ENCODE measurements around the gene MT3. TPM values are rescaled to one million over a fixed set of nuclear protein-coding genes. Genes with fewer than 3 reads are reported as not detected.
"Not testable (repeated sequence)": the region's sequence is repeated elsewhere in the genome, so short reads cannot be mapped to it uniquely, and the experiment has no call there.

Gene MT3
- polyA plus RNA-seq, 5 donors, result 0.51 TPM; not detected in 4

DNA sequence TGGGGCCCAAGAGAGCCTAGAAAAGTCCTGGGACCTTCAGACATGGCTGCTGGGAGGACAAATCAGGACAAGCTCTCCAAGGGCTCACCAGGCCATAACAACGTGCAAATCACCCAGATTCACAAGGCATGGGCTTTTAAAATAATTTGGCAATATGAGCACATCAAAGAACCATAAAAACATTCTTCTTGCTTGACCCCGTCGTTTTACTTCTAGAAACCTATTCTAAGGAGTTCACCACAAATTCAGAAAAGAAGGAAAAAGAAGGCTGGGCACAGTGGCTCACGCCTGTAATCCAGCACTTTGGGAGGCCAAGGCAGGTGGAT is 12.1 kb upstream of the MT3 start:
- DNase-seq, result no peak

DNA sequence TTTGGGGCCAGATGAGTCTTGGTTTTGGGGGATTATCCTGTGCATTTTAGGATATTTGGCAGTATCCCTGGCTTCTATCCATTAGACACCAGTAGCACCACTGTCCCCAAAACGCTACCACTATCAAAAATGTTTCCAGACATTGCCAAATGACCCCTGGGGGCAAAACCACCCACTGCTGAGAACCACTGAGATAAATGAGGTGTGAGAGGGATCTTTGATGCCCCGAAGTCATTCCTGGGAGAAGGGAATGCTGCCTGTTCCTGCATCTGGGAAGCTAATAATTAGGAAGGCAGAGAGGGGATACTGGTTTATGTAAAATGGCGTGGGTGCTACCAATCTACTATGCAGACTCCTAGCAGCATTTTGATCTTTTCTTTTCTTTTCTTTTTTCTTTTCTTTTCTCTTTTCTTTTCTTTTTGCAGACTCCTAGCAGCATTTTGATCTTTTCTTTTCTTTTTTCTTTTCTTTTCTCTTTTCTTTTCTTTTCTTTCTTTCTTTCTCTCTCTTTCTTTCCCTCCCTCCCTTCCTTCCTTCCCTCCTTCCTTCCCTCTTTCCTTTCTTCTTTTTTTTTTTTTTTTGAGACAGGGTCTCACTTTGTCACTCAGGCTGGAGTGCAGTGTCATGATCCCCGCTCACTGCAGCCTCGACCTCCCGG is 8.8 kb upstream of the MT3 start:
- DNase-seq, result no peak

DNA sequence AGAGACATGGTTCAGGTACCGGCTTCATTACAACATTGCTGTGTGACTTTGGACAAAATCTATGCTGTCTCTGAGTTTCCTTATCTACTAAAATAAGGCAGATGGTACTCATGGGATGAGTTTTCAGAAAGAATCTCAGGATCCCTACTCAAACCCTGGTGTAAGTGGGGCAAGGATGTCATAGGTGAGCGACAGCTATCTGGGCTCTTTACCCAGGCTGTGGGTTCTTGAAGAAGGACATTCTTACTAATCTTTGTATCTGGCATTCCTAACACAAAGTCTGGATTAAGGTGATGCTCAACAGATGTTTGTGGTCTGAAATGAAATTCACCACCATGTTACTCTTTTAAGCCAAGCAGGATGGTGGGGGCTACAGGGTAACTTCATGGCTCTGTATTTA is 6.4 kb upstream of the MT3 start:
- not testable (repeated sequence) for DNase-seq

- DNase-seq, result no peak
These were observed 5.8 kb upstream of the MT3 start for GRCh38 chr16:56583351-56584168.

DNA sequence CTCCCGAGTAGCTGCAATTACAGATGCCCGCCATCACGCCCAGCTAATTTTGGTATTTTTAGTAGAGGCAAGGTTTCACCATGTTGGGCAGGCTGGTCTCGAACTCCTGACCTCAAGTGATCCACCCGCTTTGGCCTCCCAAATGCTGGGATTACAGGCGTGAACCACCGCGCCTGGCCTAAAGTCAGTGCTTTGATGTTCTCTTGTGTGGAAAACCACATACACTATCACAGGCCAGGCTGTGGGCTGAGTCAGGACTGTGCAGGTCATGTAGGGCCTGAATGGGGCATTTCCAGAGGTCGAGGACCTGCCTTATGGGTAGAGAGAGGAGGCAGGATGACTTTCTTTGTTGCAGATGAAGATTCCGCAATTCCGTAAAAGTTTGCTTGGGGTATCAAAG is 5.1 kb upstream of the MT3 start:
- DNase-seq, result no peak

- no peak for DNase-seq
These were observed 567 bp upstream of the MT3 start for GRCh38 chr16:56588781-56589140.

DNA sequence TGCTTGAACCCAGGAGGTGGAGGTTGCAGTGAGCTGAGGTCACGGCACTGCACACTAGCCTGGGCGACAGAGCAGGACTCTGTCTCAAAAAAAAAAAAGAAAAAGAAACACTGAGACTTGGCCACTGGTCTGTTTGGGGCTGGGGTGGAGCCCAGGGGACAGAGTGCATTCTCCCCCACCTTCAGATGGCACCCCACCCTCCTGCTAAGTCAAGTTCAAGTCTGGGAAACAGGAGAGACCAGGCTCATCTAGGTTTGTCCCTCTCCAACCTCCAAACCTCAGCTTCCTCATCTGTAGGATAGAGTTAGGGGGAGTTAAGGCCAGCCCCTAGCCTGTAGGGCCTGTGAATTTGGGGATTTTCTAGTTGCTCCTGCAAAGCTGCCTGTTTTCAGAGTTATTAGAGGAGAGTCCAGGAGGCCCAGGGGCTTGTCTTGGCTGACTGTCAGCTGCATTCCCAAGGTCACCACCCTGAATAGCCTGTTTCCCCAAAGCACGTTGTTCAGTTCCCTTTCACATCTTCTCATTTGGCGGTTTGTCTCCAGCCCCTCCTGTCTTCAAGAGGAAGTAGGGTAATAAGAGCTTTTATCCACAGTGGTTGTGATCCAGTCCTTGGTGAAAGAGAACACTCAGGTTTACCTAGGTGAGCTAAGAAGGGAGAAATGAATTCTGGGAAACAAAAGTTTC is 2.2 kb downstream of the MT3 start:
- DNase-seq, result no peak

DNA sequence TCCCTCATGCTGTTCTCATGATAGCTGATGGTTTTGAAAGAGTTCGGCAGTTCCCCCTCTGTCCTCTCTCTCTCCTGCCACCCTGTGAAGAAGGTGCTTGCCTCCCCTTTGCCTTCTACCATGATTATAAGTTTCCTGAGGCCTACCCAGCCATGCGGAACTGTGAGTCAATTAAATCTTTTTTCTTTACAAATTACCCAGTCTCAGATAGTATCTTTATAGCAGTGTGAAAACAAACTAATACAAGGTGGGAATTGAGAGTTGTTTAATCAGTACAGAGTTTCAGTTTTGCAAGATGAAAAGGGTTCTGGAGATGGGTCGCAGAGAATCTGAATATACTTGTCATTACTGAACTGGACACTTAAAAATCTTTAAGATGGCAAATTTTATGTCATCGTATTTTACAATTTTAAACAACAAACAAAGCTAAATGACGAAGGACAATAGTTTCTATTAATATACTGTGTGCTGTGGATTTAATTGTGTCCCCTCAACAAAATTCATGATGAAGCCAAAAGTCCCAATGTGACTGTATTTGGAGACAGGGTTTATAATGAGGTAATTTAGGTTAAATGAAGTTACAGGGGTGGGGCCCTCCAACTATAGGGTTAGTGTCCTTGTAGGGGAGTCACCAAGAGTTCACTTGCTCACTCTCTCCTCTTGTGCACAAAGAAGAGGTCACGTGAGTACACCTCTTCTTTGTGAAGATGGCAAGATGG is 4.4 kb downstream of the MT3 start:
- DNase-seq, result no peak

GRCh38 chr16:56594292-56594619 is 4.9 kb downstream of the MT3 start:
- DNase-seq, result no peak

GRCh38 chr16:56600398-56600999 is 11.2 kb downstream of the MT3 start:
- no peak for DNase-seq

GRCh38 chr16:56601325-56601724 is 12.0 kb downstream of the MT3 start:
- no peak for DNase-seq

DNA sequence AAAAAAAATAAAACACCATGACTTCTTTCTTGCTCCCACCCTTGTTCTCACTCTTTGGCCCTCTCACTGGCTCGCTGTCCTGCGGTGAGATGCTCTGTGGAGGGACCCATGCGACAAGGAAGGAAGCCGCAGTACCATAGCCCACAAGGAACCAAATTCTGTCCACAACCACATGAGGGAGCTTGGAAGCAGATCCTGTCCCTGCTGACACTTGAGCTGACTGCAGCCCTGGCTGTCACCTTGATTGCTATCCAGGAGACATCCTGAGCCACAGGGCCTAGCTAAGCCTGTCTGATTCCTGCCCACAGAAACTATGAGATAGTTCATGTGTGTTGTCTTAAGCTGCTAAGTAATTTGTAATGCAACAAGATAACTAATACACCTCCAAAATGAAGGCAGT is 14.3 kb downstream of the MT3 start:
- DNase-seq, result no peak

DNA sequence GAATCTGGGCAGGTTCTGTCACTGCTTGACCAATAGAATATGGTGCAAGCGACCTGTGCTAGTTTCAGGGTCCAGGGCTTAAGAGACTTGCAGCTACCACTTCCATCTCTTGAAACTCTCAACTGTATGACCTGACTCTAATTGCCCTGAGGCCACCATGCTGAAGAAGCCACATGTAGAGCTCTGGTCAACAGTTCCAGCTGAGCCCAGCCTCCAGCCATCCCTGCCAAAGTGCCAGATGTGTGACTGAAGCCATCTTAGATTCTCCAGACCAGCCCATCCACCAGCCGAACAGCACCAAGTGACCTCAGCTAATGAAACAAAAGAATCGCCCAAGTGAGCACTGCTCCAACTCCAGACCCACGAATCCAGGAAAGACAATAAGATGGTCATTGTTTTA is 15.6 kb downstream of the MT3 start:
- no peak for DNase-seq

- DNase-seq, result no peak
These were observed 16.1 kb downstream of the MT3 start for GRCh38 chr16:56605475-56605874.

DNA sequence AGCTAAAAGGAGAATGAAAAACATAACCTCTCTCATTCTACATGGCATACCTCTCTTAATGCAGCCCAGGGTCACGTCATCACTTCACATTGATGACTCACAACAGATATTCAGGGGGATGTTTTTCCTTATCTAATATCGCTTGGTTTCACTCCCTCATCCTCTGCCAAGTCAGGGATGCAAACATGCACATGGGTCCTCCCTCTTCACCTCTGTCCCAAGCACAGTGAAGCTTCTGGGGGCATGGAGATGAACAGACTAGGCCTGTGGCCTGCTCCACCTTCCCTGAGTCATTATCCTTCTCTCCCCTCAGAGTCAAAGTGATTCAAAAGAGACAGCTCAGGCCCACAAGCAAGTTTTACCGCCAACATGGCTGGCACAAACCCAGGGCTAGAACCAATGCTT is 16.7 kb downstream of the MT3 start:
- no peak for DNase-seq

DNA sequence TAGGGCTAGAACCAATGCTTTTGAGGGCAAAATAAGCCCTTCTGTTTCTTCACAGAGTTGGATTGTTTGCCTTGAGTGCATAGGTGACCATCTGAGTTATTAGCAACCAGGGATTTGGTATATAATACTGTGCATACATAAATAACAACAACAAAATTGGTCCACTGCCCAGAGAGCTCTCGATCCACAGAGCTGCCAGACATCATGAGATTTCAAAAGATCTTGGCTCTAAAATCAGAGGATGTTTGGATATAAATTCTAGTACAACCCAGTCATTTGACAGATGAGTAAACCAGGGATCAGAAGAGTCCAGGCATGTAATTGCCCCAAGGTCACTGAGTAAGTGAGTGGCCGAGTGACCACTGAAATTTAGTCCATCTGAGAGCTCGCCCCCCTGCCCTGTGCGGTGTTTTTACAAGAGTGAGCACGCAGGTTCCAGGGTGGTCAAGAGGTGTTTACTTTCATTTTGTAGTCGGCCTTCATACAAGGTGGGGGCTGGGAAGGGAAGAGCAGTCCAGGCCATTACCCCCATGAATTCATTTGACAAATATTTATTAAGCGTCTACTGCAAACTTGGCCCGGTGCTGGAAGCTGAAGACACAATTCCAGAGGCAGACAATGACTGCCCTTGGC is 17.3 kb downstream of the MT3 start:
- DNase-seq, result peak; percentile 87 to 93

GRCh38 chr16:56607109-56607618 is 17.8 kb downstream of the MT3 start:
- peak; percentile 80 to 84 for DNase-seq

DNA sequence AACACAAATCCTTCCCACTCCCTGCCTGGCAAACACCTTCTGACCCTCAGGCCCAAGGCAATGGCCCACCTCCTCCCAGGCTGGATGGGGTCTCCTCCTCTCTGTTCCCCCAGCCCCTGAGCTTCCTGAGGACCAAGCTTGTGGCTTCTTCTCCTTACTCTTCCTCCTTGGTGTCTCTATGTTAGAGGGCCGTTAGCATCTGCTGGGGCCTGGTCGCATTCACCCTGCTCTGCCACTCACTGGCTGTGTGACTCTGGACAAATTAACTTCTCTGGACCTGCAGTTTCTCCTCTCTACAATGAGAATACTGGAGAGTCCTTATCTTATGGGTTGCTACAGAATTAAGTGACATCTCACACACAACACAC is 18.3 kb downstream of the MT3 start:
- no peak for DNase-seq

DNA sequence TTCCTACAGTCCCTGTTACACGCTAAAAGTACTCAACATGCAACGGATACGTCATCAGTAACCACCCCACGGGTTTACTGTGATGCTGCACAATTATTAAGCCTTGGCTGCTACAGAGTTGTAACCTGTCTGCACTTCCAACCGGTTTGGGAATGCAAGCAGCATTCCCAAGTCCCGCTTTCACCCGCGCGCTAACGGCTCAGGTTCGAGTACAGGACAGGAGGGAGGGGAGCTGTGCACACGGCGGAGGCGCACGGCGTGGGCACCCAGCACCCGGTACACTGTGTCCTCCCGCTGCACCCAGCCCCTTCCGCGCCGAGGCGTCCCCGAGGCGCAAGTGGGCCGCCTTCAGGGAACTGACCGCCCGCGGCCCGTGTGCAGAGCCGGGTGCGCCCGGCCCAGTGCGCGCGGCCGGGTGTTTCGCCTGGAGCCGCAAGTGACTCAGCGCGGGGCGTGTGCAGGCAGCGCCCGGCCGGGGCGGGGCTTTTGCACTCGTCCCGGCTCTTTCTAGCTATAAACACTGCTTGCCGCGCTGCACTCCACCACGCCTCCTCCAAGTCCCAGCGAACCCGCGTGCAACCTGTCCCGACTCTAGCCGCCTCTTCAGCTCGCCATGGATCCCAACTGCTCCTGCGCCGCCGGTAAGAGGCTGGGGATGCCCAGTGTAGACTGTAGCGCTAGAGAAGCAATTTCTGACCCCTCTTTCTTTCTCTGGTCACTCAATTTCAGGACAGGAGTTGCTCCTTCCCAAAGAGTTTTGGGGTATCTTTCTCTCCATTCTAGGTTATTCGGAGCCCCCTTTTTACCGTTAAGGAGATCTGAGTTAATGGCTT is 18.9 kb downstream of the MT3 start, which contains the start of gene MT2A:
Gene MT2A, plus strand, starts transcription at position 542 of the 833 bp plus-strand sequence. Its CDS starts 72 bp downstream, at position 614.
- DNase-seq, result peak; percentile 90 to 91

DNA sequence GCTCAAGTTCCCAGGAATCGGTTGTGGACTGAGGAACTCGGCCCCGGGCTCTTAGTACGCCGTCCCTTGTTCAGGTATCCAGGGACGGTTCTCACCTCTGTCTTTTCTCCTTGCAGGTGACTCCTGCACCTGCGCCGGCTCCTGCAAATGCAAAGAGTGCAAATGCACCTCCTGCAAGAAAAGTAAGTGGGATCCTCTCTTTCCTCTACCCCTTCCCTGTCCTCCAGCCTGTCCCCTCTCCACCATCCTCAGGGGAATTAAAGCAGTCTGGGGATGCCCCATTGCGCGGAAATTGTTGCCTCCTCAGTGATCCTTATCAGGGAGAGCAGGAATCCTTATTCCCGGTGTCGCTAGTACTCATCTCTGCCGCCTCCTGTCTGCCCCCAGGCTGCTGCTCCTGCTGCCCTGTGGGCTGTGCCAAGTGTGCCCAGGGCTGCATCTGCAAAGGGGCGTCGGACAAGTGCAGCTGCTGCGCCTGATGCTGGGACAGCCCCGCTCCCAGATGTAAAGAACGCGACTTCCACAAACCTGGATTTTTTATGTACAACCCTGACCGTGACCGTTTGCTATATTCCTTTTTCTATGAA is 19.6 kb downstream of the MT3 start:
- no peak for DNase-seq
